GM19239 (cell line): ENCODE data around the gene PTPRM.

Experiments
- DNase-seq: peaks from one replicate; pipeline ENCODE4 v3.0.0; 2011; ENCODE audit warnings: low spot score; ENCODE audit not compliant: insufficient read length
- FAIRE-seq: peaks from 2 replicates; lab custom pipeline; 2011; peaks lifted over from hg19 to GRCh38; lab: Jason Lieb, UNC

The PTPRM gene

GRCh38 chr18:7876354-7877104 lies 309.4 kb downstream of the PTPRM start:
- FAIRE-seq: no peak
- DNase-seq: no peak

DNA sequence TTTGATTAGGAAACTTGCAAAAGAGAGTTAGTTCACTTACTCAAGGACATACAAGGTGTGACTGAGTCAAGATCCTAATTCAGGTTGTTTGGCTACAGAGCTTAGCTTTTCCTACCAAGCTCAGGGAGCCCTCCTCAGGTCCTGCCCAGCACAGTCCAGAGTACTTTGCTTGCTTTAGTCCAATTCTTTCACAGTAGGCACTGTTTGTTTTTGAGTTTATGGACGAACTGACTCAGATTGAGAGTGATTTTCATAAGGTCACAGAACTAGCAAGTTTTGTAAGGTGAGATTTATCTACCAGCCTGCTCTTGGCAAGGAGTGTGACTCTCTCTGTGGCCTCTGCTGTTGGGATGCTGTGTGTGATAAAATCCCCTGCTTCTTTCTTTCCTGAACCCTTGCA lies 310.5 kb downstream of the PTPRM start:
- FAIRE-seq: no peak
- no peak for DNase-seq

DNA sequence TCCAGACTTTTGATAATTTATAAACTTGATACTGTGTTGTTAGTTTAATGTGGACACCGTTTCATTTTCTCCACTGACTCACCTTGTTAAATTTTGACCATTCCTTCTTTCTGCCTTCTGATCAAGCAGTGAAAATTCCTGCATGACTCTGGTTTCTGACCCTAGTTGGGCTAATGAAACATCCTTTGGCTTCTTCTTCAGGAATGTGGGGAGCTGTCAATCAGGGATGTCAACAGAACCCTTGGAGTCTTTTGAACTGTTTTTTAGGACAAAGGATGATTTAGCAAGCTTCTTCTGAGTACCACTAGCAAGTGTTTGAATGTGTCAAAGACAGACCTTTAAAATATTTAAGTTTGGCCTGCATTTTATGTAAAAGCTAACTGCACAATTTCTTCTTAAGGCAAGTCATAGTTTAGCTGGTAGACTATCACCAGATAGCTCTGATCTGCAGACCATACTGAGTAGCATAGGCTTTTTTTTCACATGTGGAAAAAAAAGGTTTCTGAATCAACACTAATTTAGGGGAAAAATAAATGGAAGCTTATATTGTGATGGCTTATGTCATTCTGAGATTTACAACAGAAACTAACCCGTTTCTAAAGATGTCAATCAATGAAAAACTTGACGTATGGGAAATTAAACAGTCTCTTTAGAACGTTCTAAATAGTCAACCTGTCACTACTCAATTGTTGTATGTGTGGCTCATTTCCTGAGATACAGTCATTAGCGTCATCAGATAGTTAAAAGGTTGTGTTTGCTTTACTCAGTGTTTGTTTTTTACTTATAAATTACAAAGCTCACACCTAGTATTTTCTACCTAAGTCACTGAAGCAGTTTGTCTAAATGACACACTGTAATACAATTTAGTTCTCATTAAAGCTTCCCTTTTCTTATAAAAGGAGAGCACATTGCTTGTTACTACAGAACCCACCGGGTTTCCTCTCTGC lies 311.4 kb downstream of the PTPRM start:
- no peak for FAIRE-seq
- no peak for DNase-seq

GRCh38 chr18:7879717-7880116 lies 312.6 kb downstream of the PTPRM start:
- no peak for FAIRE-seq
- DNase-seq: no peak

- DNase-seq (no peak), FAIRE-seq (no peak)
These were observed 318.7 kb downstream of the PTPRM start for GRCh38 chr18:7885865-7886264.

- DNase-seq (no peak), FAIRE-seq (no peak)
These were observed 319.3 kb downstream of the PTPRM start for GRCh38 chr18:7886436-7886835.

DNA sequence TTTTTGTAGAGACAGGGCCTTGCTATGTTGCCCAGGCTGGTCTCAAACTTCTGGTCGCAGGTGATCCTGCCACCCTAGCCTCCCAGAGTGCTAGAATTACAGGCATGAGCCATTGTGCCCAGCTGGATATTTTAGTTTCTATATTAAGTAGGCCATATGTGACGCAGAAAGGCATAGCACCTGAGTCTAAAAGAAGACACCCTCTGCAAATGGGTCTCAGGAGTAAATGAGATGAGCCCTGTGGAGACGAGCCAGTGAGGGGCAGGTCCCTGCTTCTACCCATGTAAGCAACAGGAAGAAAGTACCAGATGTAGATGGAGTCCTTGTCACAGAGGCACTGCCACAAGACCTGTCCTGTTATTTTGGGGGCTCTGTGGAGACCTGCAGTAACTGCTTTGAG lies 322.4 kb downstream of the PTPRM start:
- no peak for FAIRE-seq
- no peak for DNase-seq

DNA sequence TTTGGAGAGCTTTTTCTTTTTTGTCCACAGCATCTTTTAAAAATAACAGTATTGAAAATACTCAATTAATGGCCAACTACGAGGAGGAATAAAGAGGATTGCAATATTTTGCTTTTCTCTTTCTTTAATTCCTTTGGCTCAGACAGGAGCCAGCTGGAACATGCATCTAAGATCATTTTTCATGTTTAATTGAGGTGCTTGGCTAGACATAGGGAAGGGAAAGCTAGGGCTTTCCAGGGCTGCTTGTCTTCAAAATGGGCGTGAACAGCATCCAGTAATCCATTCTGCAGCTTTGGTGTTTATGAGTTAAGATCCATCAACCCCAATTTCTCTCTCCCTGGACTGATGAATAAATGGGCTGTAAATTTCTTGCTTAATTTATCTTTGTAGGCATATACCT lies 323.0 kb downstream of the PTPRM start:
- DNase-seq (no peak), FAIRE-seq (no peak)

GRCh38 chr18:7892556-7892955 lies 325.4 kb downstream of the PTPRM start:
- no peak for DNase-seq
- FAIRE-seq: no peak

GRCh38 chr18:7894592-7894991 lies 327.5 kb downstream of the PTPRM start:
- FAIRE-seq: no peak
- no peak for DNase-seq

DNA sequence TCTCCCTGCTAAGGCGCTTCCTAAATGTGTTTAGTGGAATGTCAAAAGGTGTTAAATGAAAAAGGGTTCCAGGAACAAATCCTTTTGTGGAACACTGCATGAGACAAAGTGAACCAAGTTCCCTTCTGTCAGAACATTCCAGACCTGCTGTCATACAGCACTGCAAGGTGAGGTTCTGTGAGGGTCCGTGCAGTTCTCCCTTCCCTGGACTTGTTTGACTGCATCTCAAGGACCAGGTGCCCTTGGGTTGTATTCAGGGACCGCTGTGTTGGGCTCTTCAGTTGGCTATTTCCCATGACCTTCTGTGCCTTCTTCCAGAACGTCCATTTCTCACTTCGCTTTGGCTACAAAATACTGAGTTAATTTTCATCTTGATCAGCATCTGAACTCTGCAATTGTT lies 328.2 kb downstream of the PTPRM start:
- DNase-seq (no peak), FAIRE-seq (no peak)

GRCh38 chr18:7896161-7896560 lies 329.0 kb downstream of the PTPRM start:
- DNase-seq (no peak), FAIRE-seq (no peak)

DNA sequence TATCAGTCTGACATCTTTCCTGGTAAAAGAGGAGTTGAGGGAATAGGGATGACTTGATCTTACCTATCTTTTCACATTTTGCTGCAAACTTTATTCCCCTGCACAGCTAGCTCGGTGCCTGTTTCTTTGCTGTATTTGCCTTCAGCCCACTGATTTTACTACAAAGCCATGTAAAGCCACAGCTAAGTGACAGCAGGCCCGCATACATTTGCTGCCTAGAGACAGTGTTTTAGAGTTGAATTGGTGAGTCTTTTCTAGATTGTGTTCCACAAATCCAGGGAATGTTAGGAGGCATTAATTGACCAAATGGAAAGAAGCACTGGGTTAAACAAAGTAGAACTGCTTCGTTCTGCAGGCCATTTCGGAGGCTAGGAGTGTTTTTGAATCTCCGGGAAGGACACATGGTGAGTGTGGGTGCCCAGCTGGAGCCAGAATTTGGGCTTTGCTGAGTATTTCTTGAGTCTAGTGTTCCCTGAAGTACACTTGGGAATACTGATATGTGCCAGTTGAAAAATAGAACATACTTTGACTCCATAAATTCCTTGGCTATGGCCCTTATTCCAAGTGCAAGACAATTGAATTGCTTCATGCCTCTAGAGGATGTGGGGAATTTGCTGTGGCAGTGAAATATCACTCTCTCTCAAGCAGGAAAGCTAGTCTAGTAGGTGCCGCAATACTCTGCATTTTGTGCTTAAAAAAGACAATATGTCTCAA lies 329.8 kb downstream of the PTPRM start:
- no peak for FAIRE-seq
- no peak for DNase-seq

DNA sequence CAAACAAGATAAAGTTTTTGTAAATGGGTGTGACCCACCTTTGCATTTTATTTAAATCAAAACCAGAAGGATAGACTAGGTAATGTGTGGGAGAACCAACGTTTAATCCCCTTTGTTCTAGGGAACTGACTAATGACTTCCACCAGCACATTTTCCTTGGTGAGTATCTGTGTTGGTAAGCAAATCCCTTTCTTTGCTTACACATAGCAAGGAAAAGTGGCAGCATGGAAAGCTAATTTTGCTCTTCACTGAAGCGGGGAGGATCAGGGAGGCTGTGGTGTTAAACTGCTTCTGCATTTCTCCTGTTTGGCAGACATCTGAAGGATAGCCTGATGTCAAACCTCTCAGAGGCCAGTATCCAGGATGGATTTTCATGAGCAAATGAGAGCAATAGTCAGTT lies 331.1 kb downstream of the PTPRM start:
- no peak for DNase-seq
- FAIRE-seq: no peak

DNA sequence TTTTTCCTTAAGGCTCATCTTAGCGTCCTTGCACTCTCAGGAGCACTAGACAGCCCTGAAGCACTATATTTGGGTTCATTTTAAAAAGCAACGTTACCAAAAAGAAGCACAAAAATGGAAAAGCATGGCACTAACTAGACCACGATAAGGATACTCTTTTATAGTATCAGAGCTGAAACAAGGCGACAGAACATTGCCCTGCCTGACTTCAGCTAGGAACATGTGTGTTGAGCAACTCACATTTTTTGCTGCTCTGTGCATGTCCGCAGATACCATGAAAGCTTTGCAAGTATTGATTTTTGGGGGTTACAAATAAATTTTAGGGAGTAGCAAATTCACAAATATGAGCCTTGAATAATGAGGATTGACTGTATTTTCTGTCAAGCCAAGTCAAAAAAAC lies 332.0 kb downstream of the PTPRM start:
- no peak for FAIRE-seq
- DNase-seq: no peak

DNA sequence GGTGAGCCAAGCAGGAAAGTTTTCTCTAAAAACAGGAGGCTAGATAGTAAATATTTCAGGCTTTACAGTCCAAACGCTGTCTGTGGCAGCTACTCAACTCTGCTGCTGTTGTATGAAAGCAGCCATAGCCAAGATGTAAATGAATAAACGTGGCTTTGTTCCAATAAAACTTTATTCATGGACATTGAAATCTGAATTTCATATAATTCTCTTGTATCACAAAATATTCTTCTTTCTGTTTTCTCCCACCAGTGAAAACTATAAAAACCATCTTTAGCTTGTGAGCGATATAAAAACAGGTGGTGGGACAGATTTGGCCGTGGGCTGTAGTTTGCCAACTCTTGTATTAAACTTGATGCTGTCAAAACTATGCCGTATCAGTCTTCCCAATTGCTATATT lies 333.0 kb downstream of the PTPRM start:
- no peak for FAIRE-seq
- no peak for DNase-seq

DNA sequence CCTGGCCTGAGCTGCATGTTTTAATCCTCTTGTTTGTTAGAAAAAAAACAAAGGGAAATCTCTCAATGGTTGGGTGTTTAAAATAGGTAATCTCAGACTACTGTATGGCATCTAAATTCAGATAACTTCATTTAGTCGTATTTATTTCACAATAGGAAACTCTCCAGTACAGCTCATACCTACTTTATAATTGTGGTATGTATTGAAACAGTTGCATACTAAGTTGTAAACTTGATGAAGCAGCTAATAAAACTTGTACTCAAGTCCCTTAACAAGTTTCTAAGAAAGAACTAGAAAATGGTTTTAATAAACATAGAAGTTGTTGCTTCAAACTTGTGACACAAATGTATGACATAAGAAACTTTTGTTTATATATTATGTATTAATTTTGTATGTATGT lies 334.5 kb downstream of the PTPRM start:
- FAIRE-seq (no peak), DNase-seq (no peak)

- FAIRE-seq (no peak), DNase-seq (no peak)
These were observed 335.3 kb downstream of the PTPRM start for GRCh38 chr18:7902399-7902839.

DNA sequence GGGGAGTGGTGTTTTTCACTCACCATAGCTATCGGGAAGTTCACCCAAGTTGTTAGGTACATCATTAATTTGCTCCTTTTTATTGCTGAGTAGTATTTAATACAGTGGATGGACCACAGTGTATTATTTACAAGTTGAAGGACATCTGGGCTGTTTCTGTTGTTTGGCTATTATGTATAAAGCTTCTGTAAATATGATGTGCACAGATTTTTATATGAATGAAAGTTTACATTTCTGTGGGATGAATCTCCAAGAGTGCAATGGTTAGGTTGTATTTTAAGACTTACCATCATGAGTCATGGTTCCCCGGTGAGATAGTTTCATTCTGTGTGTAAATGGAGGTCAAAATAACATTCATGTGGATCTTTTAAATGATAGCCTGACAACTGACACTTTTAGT lies 337.4 kb downstream of the PTPRM start:
- FAIRE-seq (no peak), DNase-seq (no peak)

DNA sequence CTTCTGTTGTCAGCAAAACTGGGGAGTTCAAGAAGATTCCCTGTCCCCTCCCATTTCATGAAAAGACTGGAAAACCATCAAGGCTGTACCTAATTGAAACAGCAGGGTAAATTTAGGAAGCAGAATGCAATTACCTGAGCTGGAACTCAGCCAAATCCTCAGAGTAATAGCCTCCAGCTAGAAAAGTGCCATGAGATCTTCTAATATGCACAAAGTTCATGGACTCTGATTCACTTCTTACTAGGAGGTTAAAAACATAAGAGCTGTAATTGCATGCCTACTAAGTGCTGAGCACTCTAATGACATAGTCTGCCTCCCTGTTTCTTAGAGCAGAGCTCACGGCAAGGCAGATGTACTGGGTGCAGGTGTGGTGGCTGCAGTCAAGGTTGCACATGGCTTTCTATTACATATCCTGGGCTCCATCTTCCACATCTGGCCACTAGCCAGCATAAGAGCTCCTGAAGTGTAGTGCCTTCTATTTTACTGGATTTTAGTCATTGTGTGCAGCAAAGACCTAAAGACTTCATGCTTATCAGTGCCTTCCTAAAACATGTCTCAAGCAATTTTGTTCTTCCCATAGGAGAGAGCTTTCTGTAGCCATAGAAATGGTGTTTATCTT lies 341.7 kb downstream of the PTPRM start:
- FAIRE-seq (no peak), DNase-seq (no peak)
